GM18909 (cell line): ENCODE results near the gene LRP1B.
A peak's percentile ranks its signal among the peaks of the same experiment; 100 is the strongest.

Experiments
- ATAC-seq: cut with Tn5 transposase; IDR thresholded peaks from one replicate; pipeline ENCODE4 v1.9.1; 2021; ENCODE audit warnings: mild to moderate bottlenecking; ENCODE audit not compliant: unreplicated experiment, poor library complexity

The LRP1B gene

DNA sequence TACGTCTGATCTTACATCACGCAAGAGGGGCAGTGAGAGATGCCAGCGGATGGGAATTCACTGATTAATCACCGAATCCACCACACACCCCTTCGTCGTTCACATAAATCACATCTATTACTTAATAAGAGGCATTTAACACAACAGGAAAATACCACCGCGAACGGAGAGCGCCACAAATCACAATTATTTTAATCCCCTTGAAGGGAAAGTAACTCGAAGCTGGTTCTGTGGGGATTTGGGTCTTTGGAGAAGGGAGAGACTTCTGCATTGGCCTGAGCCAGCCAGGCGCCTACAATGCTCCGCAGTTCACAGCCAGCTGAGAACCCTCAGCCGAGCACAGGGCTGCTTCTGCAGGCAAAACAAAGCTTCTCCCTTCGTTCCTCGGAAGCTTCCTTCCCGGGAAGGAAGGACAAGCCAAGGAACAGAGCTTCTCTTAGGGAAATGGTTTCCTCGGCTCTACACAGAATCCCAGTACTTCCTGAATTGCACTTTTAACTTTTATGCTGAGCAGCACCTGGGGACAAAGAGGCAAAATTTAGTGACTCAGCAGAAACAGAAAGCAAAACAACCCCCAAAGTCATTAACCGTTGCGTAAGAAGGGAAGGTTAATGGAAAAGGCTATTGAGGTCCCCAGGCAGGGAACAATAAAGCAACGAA is at the start of gene LRP1B:
Gene LRP1B (minus strand): TSS at position 7 of the 660 bp plus-strand sequence. CDS start 287 bp downstream, outside the sequence.
- peak; percentile 48 for ATAC-seq

DNA sequence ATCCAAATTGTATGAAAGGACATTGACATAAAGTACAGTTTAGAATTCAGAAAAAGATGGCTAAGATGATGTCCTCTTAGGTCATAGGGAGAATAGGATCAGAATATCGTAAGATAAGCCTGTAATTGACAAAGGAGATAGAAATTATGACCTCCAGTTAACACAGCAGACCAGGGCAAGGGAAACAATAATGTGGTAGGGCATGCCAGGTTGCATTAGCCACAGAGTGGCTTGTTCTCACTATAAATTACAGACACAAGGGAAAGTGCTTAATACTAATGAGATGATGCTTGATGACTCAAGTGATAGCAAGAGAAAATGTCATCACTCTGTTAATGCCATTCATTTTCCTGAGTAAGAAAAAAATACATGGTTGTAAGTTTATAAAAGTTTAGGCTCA is 48.9 kb upstream of the LRP1B start:
- no peak for ATAC-seq

- ATAC-seq, result no peak
These were observed 47.8 kb upstream of the LRP1B start for GRCh38 chr2:142178604-142179003.

DNA sequence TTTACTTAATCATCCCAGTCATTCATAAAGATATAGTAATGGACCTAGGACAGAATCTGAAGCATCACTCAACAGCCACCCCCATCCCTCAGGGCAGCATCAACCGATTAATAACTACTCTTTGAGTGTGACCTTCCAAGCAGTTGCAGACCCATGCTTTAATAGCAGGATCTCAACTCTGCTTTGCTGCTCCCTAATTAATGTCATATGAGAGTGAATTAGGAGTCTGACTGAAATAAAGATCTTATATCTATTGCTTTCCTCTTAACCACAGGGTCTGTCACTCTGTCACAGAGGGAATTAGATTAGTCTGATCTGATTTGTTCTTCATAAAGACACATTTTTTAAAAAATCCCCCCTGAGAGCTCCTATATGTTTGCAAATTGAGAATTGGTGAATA is 46.1 kb upstream of the LRP1B start:
- no peak for ATAC-seq

GRCh38 chr2:142175813-142176338 is 45.1 kb upstream of the LRP1B start:
- ATAC-seq, result no peak

DNA sequence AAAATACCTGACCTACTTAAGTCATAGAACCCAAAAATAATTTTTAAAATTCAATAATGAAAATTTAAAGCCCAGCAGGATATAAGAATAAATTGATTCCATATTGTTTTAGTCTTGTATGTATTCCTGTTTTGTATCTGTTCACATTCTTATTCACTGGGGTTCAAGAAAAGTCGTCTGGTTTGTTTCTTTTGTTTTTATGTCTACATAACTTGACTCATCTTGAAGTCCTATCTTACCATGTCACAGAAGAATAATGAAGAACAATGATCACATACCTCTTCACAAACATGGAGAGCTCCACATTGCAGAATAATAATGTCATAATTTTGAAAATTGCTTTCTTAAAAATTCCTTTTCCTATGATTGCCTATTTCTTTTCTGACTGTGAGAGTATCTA is 43.4 kb upstream of the LRP1B start:
- no peak for ATAC-seq

DNA sequence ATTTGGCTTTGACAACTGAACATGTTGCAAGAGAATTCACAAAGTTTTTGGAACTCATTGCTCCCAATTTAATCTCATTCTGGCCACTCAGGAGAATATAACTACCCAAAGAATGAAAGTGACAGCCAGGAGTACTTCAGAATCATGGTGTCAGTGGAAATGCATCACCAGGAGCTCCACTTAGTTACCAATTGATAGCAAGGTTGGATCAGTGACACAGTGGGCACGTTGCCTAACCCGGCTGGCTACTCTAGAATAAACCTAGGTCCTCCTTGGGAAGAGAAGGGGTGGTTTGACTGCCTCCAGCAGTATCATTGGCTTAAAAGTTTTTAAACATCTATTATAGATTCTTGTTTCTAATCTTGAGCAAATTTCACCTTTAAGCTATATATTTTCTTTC is 40.0 kb upstream of the LRP1B start:
- no peak for ATAC-seq

- ATAC-seq, result peak; percentile 96
These were observed 35.0 kb upstream of the LRP1B start for GRCh38 chr2:142165790-142166189.

DNA sequence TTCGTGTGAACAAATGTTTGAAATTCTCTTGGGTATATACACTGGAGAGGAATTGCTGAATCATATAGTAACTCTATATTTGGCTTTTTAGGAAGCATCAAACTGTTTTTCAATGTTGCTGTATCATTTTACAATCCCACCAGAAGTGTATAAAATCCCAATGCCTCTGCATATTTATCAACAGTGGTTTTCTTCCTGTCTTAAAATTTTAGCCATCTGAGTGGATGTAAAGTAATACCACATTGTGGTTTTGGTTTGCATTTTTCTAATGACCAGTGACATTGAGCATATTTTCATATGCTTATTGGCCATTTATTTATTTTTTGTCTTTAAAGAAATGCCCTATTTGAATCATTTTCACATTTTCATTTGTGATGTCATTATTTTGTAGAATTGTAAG is 22.8 kb upstream of the LRP1B start:
- no peak for ATAC-seq

GRCh38 chr2:142150453-142150852 is 19.6 kb upstream of the LRP1B start:
- ATAC-seq, result no peak

DNA sequence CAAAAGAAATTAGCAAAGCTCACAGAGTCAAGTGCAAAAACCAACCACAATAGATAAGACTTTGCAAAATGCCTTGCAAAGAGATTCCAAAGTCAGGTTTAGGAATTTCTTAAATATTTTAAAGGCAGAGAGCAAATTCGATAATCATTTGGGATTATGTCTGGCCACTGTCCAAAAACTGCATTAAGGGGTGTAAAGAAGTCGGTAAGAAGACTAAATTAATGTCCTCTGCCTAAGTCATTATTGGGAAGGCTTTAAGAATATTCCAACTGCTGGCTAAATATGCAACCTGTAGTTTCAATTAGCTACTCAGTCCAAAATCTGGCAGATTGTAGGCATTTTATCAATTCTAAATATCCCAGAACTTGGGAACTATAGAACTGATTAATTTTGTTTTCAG is 13.7 kb upstream of the LRP1B start:
- ATAC-seq, result no peak

DNA sequence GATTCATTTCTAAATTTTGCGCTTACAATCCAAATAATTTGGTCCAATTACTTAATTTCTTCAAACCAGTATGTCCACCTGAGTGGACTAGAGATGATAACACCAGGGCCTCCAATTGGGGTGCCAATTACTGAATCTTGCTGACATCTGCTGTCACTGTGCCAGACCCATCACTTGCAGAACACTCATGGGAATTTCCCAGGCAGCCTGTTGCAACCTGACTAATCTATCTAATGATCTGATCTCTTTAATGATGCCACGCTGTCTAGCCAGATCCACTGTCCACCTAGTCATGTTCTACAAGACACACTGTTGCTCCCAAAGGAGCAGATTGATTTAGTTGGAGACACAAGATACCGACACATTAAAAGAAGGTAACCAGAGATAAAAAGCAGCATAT is 11.8 kb upstream of the LRP1B start:
- ATAC-seq, result no peak

DNA sequence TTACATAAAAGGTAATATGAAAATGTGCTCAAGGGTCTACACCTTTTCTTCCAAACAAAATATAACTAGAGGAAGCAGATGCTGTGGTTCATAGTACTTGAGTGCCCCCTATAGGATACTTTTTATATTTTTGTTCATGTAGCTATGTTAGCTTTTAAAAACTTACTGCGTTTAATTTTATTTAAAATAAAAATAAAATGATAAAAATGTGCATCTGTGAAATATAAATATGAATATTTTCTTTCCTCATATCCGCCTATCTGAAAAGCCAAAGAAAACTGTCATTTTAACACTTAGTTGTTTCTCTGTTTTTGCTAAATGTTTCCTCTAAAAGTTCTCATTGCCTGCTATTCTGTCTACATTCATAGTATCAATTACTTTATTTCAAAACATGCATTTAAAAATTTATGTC is 9.6 kb upstream of the LRP1B start:
- no peak for ATAC-seq

GRCh38 chr2:142139384-142139783 is 8.6 kb upstream of the LRP1B start:
- ATAC-seq, result no peak

DNA sequence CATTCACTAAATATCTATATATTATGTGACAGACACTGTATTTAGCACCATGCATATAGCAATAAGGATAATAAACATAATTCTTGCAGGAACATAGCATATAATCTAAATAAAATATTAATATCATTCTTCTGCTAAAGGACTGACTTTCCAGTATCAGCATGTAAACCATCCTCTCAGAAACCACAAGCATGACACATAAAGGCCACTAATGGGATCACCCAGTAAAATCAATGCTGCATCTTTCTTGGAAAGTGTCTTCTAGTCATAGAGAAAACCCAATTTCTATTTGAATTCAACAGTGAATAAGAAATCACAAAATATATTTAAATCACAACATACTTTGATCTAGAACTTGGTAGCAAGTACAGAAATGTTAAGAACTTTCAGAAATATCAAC is 5.8 kb upstream of the LRP1B start:
- no peak for ATAC-seq

DNA sequence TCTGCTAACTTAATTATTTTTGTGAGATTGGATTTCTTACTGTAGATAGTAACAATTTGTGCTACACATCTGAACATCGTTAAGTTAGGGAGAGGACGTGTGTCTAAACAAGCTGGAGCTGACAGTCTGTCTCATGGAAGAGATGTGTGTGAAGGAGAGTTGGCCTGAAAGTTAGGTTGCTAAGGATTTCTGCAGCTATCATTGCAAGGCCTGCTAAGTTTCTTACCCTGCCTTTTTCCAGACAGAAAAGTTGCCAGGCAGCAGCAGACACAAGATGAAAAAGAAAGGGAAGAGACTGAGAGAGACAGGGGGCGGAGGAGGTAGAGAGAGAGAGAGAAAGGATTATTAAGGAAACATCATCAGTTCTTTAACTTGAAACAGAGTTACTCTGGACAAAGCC is 4.1 kb upstream of the LRP1B start:
- no peak for ATAC-seq

DNA sequence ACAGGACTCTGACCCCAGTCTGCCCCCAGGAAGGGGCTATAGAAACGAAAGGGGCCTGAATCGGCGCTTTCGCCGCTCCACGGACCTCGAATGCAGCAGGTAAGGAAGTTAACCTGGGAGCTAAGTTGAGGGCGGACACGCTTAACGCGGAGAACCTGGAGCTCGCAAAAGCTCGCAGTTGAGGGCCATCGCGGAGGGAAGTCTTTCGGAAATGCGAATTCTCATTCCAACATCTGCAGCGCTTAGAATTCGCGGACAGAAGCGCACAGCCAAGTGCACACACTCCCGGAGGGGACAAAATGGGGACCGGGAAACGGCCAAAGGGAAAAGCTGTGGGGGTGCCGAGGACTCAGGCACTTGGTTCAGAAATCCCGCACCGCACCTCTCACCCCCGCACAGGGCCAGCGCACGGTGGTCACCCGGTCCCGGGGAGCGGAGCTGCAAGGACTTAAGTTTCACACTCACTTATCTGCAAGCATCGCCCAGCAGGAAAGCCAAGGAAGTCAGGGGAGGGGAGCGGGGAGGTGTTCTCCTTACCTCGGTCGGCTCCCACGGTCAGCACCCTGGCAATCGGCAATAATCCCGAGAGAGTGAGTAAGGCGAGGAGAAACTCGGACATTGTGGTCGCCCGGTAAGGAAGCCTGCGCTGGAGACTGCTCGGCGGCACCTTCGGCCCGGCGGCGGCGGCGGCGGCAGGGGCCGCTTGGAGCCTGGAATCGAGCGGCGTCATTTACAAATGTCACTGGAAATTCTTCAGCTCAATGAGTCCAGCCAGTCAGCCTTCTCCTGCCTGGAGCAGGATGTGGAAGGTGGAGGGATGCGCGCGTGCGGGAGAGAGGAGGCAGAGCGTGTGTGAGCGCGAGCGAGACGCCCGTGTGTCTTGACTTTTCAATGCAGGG is 456 bp downstream of the LRP1B start:
- ATAC-seq, result peak; percentile 44

DNA sequence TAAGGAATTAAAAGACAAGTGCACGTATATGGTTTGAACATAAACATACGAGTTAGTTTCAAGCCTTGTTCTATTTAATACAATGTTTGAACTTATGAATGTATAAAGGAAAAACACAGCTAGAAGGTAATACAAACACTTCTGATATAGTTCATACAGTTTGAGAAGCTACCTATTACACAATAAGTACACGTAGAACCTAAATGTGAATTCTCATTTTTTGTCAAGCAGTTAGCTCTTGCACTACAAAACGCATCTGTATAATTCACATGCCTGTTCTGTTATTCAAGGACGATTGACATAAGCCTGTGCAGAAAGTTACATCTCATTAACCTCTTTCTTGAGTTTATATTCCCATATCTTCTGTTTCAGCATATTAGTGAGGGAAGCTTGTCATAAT is 2.7 kb downstream of the LRP1B start:
- no peak for ATAC-seq

- no peak for ATAC-seq
These were observed 3.6 kb downstream of the LRP1B start for GRCh38 chr2:142127248-142127647.

- ATAC-seq, result no peak
These were observed 6.1 kb downstream of the LRP1B start for GRCh38 chr2:142124706-142125105.

DNA sequence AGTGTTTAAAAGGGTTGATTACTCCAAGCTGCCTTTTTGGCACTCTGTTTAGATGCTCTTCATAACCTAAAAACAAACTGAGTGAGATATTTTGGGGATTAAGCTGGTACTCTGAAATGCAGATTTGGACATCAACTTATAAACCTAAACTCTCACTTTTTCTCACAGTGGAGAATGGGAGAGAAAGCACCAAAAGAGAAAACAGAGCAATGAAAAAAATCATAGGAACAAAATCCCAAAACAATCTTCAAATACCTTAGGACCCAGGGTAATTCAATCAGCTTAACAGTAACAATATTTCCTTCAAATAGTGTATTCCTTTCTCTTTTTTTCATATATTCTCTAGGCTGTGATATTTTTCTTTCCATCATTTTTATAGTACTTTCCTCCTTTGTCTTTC is 11.5 kb downstream of the LRP1B start:
- ATAC-seq, result no peak
